ENCODE data around the gene KRT85.

DNA sequence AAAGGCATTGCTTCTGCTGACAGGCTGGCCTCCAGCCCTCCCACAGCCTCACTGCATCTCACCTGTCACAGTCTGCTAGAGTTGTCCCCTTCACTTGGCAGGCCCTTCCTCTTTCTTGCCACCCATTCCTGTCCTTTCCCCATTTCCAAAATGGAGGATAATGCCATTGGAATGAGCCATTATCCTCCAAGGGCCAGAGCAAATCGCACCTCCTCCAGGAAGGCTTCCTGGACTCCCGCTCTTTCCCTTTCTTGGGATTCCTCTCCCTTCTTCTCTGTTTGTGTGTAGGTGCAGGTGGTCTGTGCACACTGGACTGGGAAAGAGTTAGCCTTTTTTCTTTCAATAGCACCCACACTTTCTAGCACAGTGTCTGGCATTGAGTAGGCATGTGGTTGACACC, 35.1 kb upstream of the KRT85 start:
- TF ChIP-seq, protein P1, sequence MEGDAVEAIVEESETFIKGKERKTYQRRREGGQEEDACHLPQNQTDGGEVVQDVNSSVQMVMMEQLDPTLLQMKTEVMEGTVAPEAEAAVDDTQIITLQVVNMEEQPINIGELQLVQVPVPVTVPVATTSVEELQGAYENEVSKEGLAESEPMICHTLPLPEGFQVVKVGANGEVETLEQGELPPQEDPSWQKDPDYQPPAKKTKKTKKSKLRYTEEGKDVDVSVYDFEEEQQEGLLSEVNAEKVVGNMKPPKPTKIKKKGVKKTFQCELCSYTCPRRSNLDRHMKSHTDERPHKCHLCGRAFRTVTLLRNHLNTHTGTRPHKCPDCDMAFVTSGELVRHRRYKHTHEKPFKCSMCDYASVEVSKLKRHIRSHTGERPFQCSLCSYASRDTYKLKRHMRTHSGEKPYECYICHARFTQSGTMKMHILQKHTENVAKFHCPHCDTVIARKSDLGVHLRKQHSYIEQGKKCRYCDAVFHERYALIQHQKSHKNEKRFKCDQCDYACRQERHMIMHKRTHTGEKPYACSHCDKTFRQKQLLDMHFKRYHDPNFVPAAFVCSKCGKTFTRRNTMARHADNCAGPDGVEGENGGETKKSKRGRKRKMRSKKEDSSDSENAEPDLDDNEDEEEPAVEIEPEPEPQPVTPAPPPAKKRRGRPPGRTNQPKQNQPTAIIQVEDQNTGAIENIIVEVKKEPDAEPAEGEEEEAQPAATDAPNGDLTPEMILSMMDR (IDR thresholded peaks at IDR 0.05), result no peak
- no peak for TF ChIP-seq POLR2A (IDR thresholded peaks at IDR 0.05)
